Activated T-cell treated with anti-CD3 and anti-CD28 coated beads, Interleukin-2, amount 50 U/mL, for 72 hours (primary cell): ENCODE results near the gene FAM168B. TPM values are rescaled to one million over a fixed set of nuclear protein-coding genes. Genes with fewer than 3 reads are reported as not detected.

Source experiments
- ATAC-seq, 2 donors: fragments of 150-1000 bp; cut with Tn5 transposase; replicated peaks in 1 of 2; 2 replicates each; pipeline ENCODE4 v1.10.0; 2021; ENCODE audit warnings: moderate library complexity in 2 of 2, mild to moderate bottlenecking in 1 of 2
- DNase-seq, 2 donors: peaks; one replicate each; pipeline ENCODE4 v3.0.0; 2021 to 2022; ENCODE audit warnings: mixed read lengths in 1 of 2
- H3K27ac Mint-ChIP-seq: one replicate; pipeline ENCODE4 v1.8.0; 2022; ENCODE audit warnings: mild to moderate bottlenecking, moderate library complexity, mixed read lengths
- H3K27me3 Mint-ChIP-seq: one replicate; pipeline ENCODE4 v1.8.0; 2022; ENCODE audit warnings: low read depth, mixed read lengths
- H3K36me3 Mint-ChIP-seq, 2 donors: one replicate each; pipeline ENCODE4 v1.8.0; 2022; ENCODE audit warnings: mixed read lengths in 2 of 2, mild to moderate bottlenecking in 1 of 2; ENCODE audit not compliant: insufficient read depth in 2 of 2
- H3K4me1 Mint-ChIP-seq: one replicate; pipeline ENCODE4 v1.8.0; 2022; ENCODE audit warnings: low read depth, mixed read lengths
- H3K4me3 Mint-ChIP-seq, 2 donors: one replicate each; pipeline ENCODE4 v1.8.0; 2022; ENCODE audit warnings: mild to moderate bottlenecking in 2 of 2, mixed read lengths in 2 of 2, moderate library complexity in 2 of 2
- H3K9me3 Mint-ChIP-seq, 2 donors: one replicate each; pipeline ENCODE4 v1.8.0; 2022; ENCODE audit warnings: mixed read lengths in 2 of 2
- total RNA-seq, 2 donors: library from RNA; stranded (reverse); gene quantifications; one replicate each; pipeline ENCODE4 v1.2.3, GENCODE V29; 2022

Gene FAM168B
- total RNA-seq, 2 donors from 2014 or later = 89.3 to 108 TPM

DNA sequence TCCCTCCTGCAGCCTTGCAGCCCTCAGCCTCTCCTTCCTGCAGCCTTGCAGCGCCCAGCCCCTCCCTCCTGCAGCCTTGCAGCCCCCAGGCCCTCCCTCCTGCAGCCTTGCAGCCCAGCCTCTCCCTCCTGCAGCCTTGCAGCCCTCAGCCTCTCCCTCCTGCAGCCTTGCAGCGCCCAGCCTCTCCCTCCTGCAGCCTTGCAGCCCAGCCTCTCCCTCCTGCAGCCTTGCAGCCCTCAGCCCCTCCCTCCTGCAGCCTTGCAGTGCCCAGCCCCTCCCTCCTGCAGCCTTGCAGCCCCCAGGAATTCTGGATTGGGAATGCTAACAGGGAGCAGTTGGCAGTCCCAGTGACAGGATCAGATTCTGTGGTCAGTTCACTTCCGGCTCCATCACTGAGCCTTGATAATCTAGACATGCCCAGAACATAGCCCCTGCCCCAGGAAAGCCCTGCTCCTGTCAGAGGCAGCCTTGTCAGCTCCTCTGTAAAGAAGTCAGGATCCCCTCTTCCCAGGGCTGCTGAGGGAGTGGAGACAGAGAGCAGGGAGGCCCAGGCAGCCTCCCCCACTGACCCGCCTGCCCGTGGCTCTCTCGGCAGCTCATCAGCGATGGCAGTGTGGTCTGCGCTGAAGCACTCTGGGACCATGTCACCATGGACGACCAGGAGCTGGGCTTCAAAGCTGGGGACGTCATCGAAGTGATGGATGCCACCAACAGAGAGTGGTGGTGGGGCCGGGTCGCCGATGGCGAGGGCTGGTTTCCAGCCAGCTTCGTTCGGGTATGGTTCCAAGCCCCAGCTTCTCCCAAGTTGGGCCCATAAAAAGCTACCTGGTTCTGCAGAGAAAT is 54.8 kb downstream of the FAM168B start:
- no peaks in the 10 kb centered on the region for H3K36me3 Mint-ChIP-seq
- ATAC-seq = no peak
- no peak overlapping the region for H3K27ac Mint-ChIP-seq
- H3K9me3 Mint-ChIP-seq = no peaks in the 10 kb centered on the region
- H3K4me3 Mint-ChIP-seq = no peak overlapping the region
- peaks cover 29% of the 10 kb centered on the region for H3K4me1 Mint-ChIP-seq
- H3K27me3 Mint-ChIP-seq = peaks cover 9% of the 10 kb centered on the region
- no peak for DNase-seq

DNA sequence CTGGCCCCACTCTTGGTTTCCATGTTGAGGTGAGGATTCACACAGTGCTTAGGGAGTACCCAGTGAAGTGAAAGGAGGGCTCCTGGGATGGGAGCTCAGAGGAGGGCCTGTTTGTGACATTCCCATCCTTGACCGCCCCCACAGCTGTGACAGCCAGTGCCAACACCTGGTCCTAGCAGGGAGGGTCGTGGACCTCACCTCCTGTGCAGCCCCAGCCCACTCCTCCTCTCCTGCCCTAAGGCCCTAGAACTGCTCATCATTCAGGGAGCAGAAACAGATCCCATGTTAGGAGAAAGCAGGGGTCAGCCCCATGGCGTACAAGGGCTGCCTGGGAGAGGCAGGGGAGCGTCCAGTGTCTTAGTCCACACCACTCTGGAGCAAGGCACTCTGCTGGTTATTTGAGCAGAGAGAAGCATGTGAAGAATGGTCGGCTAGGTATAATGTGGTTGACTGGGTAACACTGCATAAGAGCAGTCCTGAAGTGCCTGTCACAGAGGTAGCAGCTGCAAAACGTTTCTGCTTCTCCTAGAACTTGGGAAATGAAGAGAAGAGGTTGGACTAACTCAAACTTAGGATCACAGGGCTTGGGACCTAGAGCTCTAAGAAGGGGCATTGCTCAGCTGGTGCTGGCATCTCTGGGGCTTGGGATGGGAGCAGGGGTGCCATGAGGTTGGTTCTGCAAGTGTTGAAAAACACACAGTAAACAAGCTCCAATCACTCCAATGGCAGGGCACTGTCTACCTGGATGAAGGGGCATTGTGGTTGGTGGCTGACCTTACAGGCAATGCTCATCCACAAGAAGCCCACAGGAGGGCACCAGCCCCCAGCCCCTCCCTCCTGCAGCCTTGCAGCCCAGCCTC is 55.6 kb downstream of the FAM168B start:
- no peak for ATAC-seq
- Mint-ChIP-seq H3K9me3 (no peaks in the 10 kb centered on the region), H3K4me1 (peaks cover 31% of the 10 kb centered on the region), H3K36me3 (no peaks in the 10 kb centered on the region), H3K4me3 (no peak overlapping the region), H3K27me3 (peaks cover 12% of the 10 kb centered on the region), H3K27ac (no peak overlapping the region)
- no peak for DNase-seq

DNA sequence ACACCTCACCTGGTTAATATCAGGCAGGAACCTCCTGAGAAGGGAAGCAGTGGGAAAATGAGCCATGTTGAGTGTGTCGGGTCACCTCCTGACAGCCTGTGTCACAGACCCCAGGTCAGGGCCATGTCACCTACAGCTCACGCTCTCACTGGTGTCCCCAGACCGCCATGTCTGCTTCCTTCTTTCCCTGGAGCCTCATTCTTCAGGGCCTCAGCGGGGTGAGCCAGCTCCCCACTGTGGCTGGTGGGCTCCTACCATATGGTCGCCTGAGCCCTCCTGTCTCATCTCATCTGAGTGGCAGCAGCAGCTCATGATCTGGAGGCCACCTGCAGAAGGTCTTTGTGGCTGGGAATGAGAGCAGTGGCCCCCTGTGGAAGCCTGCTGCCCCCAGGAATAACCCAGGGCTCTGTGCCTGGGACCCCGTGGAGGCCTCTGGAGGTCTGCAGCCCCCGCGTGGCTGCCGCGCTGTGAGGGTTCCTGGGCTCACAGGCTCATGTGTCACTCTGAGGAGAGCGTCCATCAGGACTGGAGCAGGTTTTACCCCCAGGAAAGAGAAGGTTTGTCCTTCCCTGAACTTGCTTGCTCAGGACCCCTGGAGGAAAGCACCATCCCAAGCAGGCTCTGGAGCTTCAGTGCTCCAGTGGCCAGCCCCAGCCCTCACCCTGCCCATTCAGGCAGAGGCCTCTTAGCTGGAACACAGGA is 56.4 kb downstream of the FAM168B start:
- Mint-ChIP-seq H3K36me3 (no peaks in the 10 kb centered on the region), H3K9me3 (no peaks in the 10 kb centered on the region), H3K4me3 (no peak overlapping the region), H3K4me1 (peaks cover 23% of the 10 kb centered on the region), H3K27ac (no peak overlapping the region), H3K27me3 (peaks cover 12% of the 10 kb centered on the region)
- ATAC-seq = no peak
- no peak for DNase-seq

DNA sequence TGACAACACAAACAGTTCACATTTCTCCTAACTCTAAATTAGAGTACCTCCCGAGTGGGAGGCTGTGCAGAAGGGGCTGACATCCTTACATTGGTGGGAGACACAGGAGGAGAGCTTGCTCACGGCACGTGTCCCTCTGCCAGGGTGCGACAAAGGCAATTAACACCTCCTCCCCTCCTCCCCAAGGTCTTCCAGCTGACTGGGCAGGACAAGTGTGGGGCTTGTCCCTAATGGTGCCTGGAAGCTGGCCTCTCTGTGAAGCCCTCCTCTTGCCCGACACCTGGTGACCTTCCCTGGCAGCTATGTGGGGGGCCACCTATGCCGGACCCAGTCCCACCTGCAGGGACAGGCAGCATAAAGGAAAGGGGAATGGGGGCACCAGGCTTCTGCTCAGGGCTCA is 57.0 kb downstream of the FAM168B start:
- peaks cover 12% of the 10 kb centered on the region for H3K27me3 Mint-ChIP-seq

DNA sequence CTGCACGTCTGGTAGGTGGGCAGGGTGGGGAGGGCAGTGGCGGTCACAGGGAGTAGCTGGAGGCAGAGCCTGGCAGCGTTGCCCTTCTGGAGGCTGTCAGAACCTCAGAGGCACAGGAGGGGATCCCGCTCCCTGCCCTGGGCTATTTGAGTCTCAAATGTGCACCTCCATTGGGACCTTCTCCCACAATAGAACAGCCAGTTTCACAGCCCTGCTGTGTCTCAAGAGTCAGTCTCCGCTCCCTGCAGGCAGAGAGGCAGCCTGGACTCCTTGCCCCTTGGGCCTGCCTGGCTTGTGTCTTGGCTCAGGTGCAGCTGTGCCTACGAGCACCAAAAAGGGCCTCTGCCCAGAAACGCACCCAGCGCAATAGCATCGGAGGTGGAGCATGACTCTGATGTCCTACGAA is 57.4 kb downstream of the FAM168B start:
- H3K9me3 Mint-ChIP-seq = no peaks in the 10 kb centered on the region
- no peaks in the 10 kb centered on the region for H3K36me3 Mint-ChIP-seq
- H3K4me1 Mint-ChIP-seq = peaks cover 13% of the 10 kb centered on the region
- DNase-seq = no peak
- ATAC-seq = no peak
- H3K27ac Mint-ChIP-seq = no peak overlapping the region
- H3K27me3 Mint-ChIP-seq = peaks cover 12% of the 10 kb centered on the region
- H3K4me3 Mint-ChIP-seq = peak overlapping the region in 1 of 2 donors; percentile 73

More for the DNA sequence above, 57.0 kb downstream of the FAM168B start:
- Mint-ChIP-seq H3K27ac (no peak overlapping the region), H3K9me3 (no peaks in the 10 kb centered on the region), H3K4me1 (peaks cover 17% of the 10 kb centered on the region), H3K36me3 (no peaks in the 10 kb centered on the region), H3K4me3 (peak overlapping the region in 1 of 2 donors; percentile 73)
- no peak for DNase-seq
- ATAC-seq = no peak

DNA sequence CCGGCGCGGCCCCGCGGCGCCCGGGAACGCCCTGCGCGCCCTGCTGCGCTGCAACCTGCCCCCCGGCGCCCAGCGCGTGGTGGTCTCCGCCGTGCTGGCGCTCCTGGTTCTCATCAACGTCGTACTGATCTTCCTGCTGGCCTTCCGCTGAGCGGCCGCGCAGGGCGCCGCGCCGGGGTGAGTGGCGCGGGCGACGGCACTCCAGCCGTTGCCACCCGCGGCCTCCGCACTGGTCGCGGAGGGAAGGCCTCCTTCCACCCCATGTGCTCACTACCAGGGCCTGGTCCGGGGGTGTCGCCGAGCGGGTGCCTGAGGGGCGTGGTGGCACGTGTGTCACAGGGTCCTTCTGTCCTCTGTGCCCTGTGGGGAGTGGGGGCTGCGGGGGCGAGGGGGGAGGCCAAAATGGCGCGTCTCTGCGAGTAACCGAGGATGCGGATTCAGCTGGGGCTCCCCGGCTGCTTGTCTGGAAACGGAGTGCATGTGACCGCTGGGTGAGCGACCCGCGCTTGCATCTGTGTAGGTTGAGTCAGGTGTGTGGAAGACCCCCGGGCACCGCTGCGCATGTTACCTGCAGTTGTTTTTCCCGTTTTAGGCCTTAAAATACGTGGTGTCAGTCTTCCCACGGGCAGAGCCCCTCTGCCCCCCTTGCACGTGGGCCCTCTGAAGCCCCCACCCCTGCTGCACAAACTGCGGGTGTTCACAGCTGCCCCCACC is 58.0 kb downstream of the FAM168B start:
- peak; percentile 16 to 25 for ATAC-seq
- peaks cover 11% of the 10 kb centered on the region for H3K4me1 Mint-ChIP-seq
- no peaks in the 10 kb centered on the region for H3K9me3 Mint-ChIP-seq

DNA sequence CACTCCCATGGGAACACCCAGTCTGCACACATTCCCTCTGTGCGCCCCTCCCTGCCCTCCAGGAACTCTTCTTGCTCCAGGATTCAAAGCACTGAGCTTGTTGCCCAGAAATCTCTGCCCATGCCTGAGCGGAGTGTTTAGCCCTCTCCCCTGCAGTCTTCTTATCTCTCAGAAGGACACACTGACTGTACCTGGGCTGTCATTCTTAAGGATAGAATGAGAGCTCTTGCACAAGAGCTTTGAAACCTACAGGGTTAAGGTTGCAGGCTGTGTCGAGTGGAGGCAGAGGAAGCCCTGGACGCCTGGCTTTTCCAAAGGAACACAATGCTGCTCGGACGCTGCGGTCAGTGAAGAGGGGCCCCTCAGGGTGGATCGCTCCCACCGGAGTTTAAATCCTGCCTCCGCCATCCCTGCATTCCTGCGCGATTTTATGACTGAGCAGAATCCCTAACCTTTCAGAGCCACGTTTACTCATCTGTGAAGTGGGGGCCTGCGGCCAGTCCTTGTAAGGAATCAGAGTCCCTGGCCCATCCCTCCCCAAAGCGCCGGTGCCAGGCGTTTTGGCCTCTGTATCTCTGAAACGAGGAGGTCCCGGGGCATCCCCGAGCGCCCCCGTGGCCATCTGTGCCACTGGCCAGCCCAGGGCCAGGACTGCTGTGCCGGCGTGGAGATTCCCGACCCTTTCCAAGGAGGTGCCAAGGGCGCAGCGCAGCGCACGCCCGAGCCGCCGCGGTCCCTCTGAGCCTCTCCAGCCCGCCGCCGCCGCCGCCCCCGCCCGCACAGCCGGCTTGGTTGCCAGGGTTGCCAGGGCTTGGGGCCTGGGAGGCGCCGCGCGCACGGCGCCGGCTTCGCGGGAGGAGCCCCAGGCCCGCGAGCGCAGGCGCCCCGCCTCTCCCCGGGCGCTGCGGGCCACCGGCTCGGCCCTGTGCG is 58.9 kb downstream of the FAM168B start:
- no peaks in the 10 kb centered on the region for H3K36me3 Mint-ChIP-seq
- H3K9me3 Mint-ChIP-seq = no peaks in the 10 kb centered on the region
- H3K27me3 Mint-ChIP-seq = peaks cover 19% of the 10 kb centered on the region
- ATAC-seq = peak; percentile 68 to 69
- H3K27ac Mint-ChIP-seq = no peak overlapping the region
- peak overlapping the region; percentile 41 to 57 for H3K4me3 Mint-ChIP-seq
- DNase-seq = peak in 1 of 2 donors; percentile 45
- peaks cover 11% of the 10 kb centered on the region for H3K4me1 Mint-ChIP-seq

More for the DNA sequence above, 58.0 kb downstream of the FAM168B start:
- no peak for DNase-seq
- Mint-ChIP-seq H3K36me3 (no peaks in the 10 kb centered on the region), H3K27me3 (peaks cover 15% of the 10 kb centered on the region), H3K4me3 (peak overlapping the region; percentile 59 to 73), H3K27ac (no peak overlapping the region)

DNA sequence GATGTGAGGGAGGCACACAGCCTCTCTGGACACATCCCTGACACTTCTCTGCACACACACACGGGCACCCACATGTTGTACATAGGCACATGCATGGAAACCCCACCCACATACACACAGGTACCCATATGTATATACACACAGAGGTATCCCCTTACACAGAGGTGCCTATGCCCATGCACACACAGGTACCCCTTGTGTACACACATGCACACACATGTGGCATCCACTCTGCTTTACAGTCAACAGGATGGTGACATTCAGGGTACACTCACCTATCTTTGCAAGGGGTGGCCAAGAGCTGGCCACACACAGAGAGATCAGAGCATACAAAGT is 59.5 kb downstream of the FAM168B start:
- DNase-seq (no peak), ATAC-seq (no peak)
- H3K4me1 Mint-ChIP-seq = peaks cover 11% of the 10 kb centered on the region
- no peaks in the 10 kb centered on the region for H3K9me3 Mint-ChIP-seq
- H3K27ac Mint-ChIP-seq = no peak overlapping the region
- H3K36me3 Mint-ChIP-seq = no peaks in the 10 kb centered on the region
- H3K27me3 Mint-ChIP-seq = peaks cover 19% of the 10 kb centered on the region
- peak overlapping the region in 1 of 2 donors; percentile 57 for H3K4me3 Mint-ChIP-seq

DNA sequence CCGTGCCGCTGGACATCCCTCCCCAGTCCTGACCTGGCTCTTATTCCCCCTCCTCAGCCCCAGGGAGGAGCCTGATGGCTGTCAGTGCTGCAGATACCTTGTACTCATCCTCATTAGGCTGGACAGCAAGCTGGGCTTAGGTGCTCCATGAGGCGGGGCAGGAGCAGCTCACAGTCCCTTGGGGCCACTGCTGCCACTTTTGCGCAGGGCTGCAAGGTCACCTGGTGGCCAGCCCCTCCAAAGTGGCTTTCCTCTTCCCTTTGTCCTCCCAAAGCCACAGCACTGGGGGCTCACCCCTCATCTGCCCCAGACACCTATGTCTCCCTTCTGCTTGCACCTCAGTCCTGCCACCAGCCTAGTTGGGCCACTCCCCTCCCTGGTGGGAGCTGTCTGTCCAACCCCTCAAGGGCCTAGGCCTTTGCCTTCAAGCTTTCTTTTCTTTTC is 60.8 kb downstream of the FAM168B start:
- DNase-seq (no peak), ATAC-seq (no peak)
- Mint-ChIP-seq H3K9me3 (peaks cover 0 to 2% of the 10 kb centered on the region in 2 donors), H3K27me3 (peaks cover 19% of the 10 kb centered on the region), H3K4me1 (peaks cover 11% of the 10 kb centered on the region), H3K27ac (no peak overlapping the region), H3K4me3 (no peak overlapping the region), H3K36me3 (no peaks in the 10 kb centered on the region)

DNA sequence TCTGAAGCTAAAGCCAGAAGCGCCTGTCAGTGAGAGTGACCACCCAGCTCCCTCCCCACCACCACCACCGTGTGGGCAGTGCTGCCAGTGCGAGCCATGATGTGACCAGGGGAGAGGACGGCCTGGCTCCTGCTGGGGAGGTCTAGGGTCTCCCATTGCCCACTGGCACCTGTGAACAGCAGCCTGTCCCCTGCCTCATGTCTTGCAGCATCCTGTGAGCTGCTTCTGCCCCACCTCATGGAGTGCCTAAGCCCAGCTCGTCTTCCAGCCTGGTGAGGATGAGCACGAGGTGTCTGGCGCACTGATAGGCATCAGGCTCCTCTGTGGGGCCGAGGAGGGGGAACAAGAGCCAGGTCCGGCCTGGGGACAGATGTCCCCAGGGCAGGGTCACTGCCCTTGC is 61.4 kb downstream of the FAM168B start:
- DNase-seq (no peak), ATAC-seq (no peak)
- peaks cover 11% of the 10 kb centered on the region for H3K4me1 Mint-ChIP-seq
- H3K27ac Mint-ChIP-seq = no peak overlapping the region
- H3K4me3 Mint-ChIP-seq = no peak overlapping the region
- H3K36me3 Mint-ChIP-seq = peaks cover 0 to 4% of the 10 kb centered on the region in 2 donors
- H3K9me3 Mint-ChIP-seq = peaks cover 0 to 2% of the 10 kb centered on the region in 2 donors
- peaks cover 19% of the 10 kb centered on the region for H3K27me3 Mint-ChIP-seq

DNA sequence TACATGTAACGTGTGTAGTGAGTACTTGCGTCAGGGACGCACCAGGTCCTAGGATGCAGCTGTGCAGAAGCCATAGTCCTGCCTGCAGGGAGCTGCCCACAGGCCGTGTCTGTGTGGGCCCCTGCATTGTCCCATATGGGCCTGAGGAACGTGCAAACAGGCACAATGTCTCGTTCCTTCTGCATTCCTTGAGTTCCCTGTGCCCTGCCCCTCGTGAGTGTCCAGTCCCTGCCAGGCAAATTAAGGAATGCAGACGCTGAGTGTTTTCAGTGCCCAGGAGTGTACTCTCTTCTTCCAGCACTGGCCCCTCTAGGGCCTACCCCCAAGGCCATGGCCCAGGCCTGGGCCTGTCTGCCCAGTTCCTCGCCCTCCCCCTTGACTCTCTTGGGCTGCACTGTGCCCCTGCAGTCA is 61.8 kb downstream of the FAM168B start:
- no peak overlapping the region for H3K27ac Mint-ChIP-seq
- H3K4me1 Mint-ChIP-seq = peaks cover 11% of the 10 kb centered on the region
- no peak overlapping the region for H3K4me3 Mint-ChIP-seq
- H3K9me3 Mint-ChIP-seq = peaks cover 0 to 2% of the 10 kb centered on the region in 2 donors
- peaks cover 19% of the 10 kb centered on the region for H3K27me3 Mint-ChIP-seq
- DNase-seq = no peak
- H3K36me3 Mint-ChIP-seq = peaks cover 0 to 4% of the 10 kb centered on the region in 2 donors
- ATAC-seq = no peak
